ENCODE results near the gene IGF1R. TPM values are rescaled to one million over a fixed set of nuclear protein-coding genes. Genes with fewer than 3 reads are reported as not detected.

Gene IGF1R
- total RNA-seq, 1 experiment from 2014 or later = 16.3 TPM

GRCh38 chr15:98653686-98654085 lies 5.3 kb downstream of the IGF1R start:
- ChIA-PET CTCF (interaction anchor here (1.2 kb wide), 1 partner anchor 135 kb away, joined by 5 read pairs; no protein-coding TSS in a partner anchor), RAD21 (ENCODE audit: low non-redundant PET in 1 of 2, low total read pairs in 2 of 2, uncharacterized antibody in 2 of 2, unreplicated experiment in 2 of 2) (no interaction called here), POLR2A (no interaction called here)
- Histone ChIP-seq H3K4me3 (replicated peaks in 1 of 2; ENCODE audit: low read depth in 1 of 2, low read length in 2 of 2) (no peak overlapping the region), H3K4me1 (ENCODE audit: control insufficient read depth in 1 of 2, insufficient read depth in 2 of 2, low read length in 2 of 2) (peaks cover 0 to 6% of the 10 kb centered on the region in 2 experiments; a peak in 2 of 4 replicates), H3K9ac (ENCODE audit: low read length) (no peak overlapping the region), H3K9me3 (ENCODE audit: control insufficient read depth in 1 of 2, insufficient read depth in 1 of 2, low read depth in 1 of 2, low read length in 2 of 2) (no peaks in the 10 kb centered on the region), H3K79me2 (ENCODE audit: insufficient read depth, low read length) (no peaks in the 10 kb centered on the region), H4K20me1 (ENCODE audit: insufficient read depth) (no peaks in the 10 kb centered on the region), H3K27me3 (ENCODE audit: insufficient read depth, low read length) (peaks cover 36% of the 10 kb centered on the region; the same call in 1 of the 2 replicates), H3K36me3 (ENCODE audit: control insufficient read depth in 1 of 2, insufficient read depth in 2 of 2, low read length in 2 of 2) (no peaks in the 10 kb centered on the region), H3K4me2 (ENCODE audit: low read length) (no peak overlapping the region), H3K27ac (ENCODE audit: low read depth, low read length) (no peak overlapping the region), H2AFZ (ENCODE audit: low read depth, low read length, poor library complexity, severe bottlenecking) (no peak overlapping the region), H3K9me2 (ENCODE audit: insufficient read depth) (no peaks in the 10 kb centered on the region)
- no peak for ATAC-seq
- intact Hi-C loops (cut with micrococcal nuclease) = no loop called here
- TF ChIP-seq TCF7L2 (IDR thresholded peaks at IDR 0.05; ENCODE audit: borderline replicate concordance, extremely low read depth, insufficient read depth, insufficient read length) (no peak), SIN3A (IDR thresholded peaks at IDR 0.05; ENCODE audit: low read depth) (no peak), EZH2phosphoT487 (IDR thresholded peaks at IDR 0.05; ENCODE audit: borderline replicate concordance) (no peak)
- no TSS peak for BruUV-seq (replicated peaks)
- no peak for DNase-seq (ENCODE audit: low read depth, low spot score)

GRCh38 chr15:98654790-98655360 lies 6.5 kb downstream of the IGF1R start:
- ChIA-PET RAD21 (ENCODE audit: low non-redundant PET in 1 of 2, low total read pairs in 2 of 2, uncharacterized antibody in 2 of 2, unreplicated experiment in 2 of 2) (no interaction called here), POLR2A (no interaction called here), CTCF (no interaction called here)
- peaks cover 0 to 2% of the 10 kb centered on the region in 2 experiments; a peak in 2 of 4 replicates for H3K4me1 ChIP-seq (ENCODE audit: control insufficient read depth in 1 of 2, insufficient read depth in 2 of 2, low read length in 2 of 2)
- BruUV-seq (replicated peaks) = no TSS peak
- no peak overlapping the region for H3K4me3 ChIP-seq (replicated peaks in 1 of 2; ENCODE audit: low read depth in 1 of 2, low read length in 2 of 2)
- H3K9me3 ChIP-seq (ENCODE audit: control insufficient read depth in 1 of 2, insufficient read depth in 1 of 2, low read depth in 1 of 2, low read length in 2 of 2) = no peaks in the 10 kb centered on the region
- H3K36me3 ChIP-seq (ENCODE audit: control insufficient read depth in 1 of 2, insufficient read depth in 2 of 2, low read length in 2 of 2) = no peaks in the 10 kb centered on the region
- H3K27me3 ChIP-seq (ENCODE audit: insufficient read depth, low read length) = peaks cover 36% of the 10 kb centered on the region; the same call in 1 of the 2 replicates
- no peak overlapping the region for H3K27ac ChIP-seq (ENCODE audit: low read depth, low read length)
- no peak overlapping the region for H3K9ac ChIP-seq (ENCODE audit: low read length)
- H3K4me2 ChIP-seq (ENCODE audit: low read length) = no peak overlapping the region
- DNase-seq (ENCODE audit: low read depth, low spot score) (no peak), ATAC-seq (no peak)
- no peaks in the 10 kb centered on the region for H3K79me2 ChIP-seq (ENCODE audit: insufficient read depth, low read length)
- intact Hi-C loops (cut with micrococcal nuclease) = no loop called here
- no peak for TF ChIP-seq CTCF (IDR thresholded peaks at IDR 0.05 in 2 of 3, conservative IDR thresholded peaks at IDR 0.05 in 1 of 3; ENCODE audit: borderline replicate concordance in 1 of 3, insufficient read depth in 1 of 3, low read depth in 2 of 3, low read length in 2 of 3)
- TF ChIP-seq RAD21 (IDR thresholded peaks at IDR 0.05; ENCODE audit: low read depth) = no peak
- no peak for TF ChIP-seq CBX3 (IDR thresholded peaks at IDR 0.05; ENCODE audit: low read depth)
- TF ChIP-seq FOSL1 (IDR thresholded peaks at IDR 0.05; ENCODE audit: low read depth) = no peak
- TF ChIP-seq ZNF274 (IDR thresholded peaks at IDR 0.05; ENCODE audit: low read depth, low read length) = no peak
- no peak for TF ChIP-seq JUND (IDR thresholded peaks at IDR 0.05)
- no peak for TF ChIP-seq CEBPB (IDR thresholded peaks at IDR 0.05; ENCODE audit: low read depth)
- TF ChIP-seq TCF7L2 (IDR thresholded peaks at IDR 0.05; ENCODE audit: borderline replicate concordance, extremely low read depth, insufficient read depth, insufficient read length) = no peak
- H3K9me2 ChIP-seq (ENCODE audit: insufficient read depth) = no peaks in the 10 kb centered on the region
- H4K20me1 ChIP-seq (ENCODE audit: insufficient read depth) = no peaks in the 10 kb centered on the region
- H2AFZ ChIP-seq (ENCODE audit: low read depth, low read length, poor library complexity, severe bottlenecking) = no peak overlapping the region
